Skeletal muscle satellite cell (primary cell): ENCODE results near the gene VAMP2.

Source experiments
- H3K27me3 ChIP-seq: 2 replicates; pipeline ENCODE4 v1.7.0; 2013; ENCODE audit warnings: low read length; ENCODE audit not compliant: control insufficient read depth, insufficient read depth
- H3K36me3 ChIP-seq: 2 replicates; pipeline ENCODE4 v1.7.0; 2013; ENCODE audit warnings: mild to moderate bottlenecking, control low read depth, low read length; ENCODE audit not compliant: insufficient read depth
- H3K4me1 ChIP-seq: 2 replicates; pipeline ENCODE4 v1.7.0; 2013; ENCODE audit warnings: low read length; ENCODE audit not compliant: control insufficient read depth, insufficient read depth
- H3K4me2 ChIP-seq: 2 replicates; pipeline ENCODE4 v1.7.0; 2013; ENCODE audit warnings: mild to moderate bottlenecking, low read length
- H3K4me3 ChIP-seq: 2 replicates; pipeline ENCODE4 v1.7.0; 2013; ENCODE audit warnings: low read length
- H3K9ac ChIP-seq: 2 replicates; pipeline ENCODE4 v1.7.0; 2013; ENCODE audit warnings: mild to moderate bottlenecking, low read depth, low read length, moderate library complexity
- H3K9me3 ChIP-seq: replicated peaks from 2 replicates; pipeline ENCODE4 v1.7.0; 2013; ENCODE audit warnings: mild to moderate bottlenecking, control low read depth, low read length

VAMP2 gene

DNA sequence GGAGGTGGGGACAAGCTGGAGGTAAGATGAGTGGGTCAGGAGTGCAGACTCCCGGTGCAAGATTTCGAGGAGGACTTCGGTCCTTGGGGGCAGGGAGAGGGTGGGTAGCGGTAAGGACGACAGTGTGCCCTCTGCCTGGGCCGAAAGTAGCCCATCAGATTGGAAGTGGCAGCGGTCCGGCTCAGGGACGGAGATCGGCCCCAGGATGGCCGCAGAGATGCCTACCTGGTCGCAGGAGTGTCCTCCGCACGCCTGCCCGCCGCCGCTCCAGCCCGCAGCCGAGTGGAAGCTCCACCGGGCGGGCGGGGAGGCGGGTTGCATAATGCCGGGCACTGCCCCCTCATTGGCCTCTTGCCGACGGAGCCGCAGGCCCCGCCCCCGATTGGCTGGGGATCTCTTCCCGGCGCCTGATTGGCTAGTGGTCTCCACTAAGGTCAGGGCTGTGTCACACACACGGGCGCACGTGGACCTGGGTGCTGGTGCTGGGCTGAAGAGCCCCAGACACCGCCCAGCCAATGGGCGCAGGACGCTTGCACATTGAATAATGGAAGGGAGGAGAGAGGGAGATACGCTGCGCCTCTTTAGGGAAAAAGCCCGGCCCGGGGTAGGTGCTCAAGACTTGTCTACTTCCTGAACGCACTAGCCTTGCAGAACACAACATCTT is 10.5 kb downstream of the VAMP2 start, which contains the start of gene PER1:
PER1 (minus strand) TSS at position 293 of the 664 bp plus-strand sequence. CDS start 1,698 bp downstream, outside the sequence.
- Histone ChIP-seq H3K9me3 (no peaks in the 10 kb centered on the region), H3K36me3 (peaks cover 45% of the 10 kb centered on the region), H3K4me3 (peak within 1 kb of the TSS; percentile 79), H3K27me3 (no peaks in the 10 kb centered on the region), H3K9ac (peak within 1 kb of the TSS; percentile 99), H3K4me2 (peak within 1 kb of the TSS; percentile 96), H3K4me1 (peaks cover 44% of the 10 kb centered on the region)

DNA sequence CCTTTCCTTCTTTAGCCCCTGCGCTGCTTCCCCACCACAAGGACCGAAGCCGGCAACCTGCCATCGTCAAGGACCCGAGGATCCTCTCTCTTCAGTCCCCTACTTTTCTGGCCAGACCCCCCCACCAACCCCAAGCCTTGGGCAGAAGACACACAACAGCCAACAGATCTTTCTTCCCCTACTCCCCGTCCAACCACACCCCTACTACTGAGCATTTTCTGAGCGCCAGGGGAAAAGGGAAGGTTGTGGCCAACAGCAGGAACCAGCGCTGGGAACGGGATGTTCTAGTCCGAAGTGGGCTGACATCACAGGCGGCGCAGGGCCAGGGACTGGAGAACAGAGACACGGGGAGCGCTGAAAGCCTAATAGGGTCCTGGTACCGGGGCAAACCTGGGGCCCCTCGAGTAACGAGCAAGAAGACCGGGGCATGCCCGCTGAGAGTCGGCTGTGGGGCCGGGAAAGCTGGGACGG is 11.1 kb downstream of the VAMP2 start:
- peak overlapping the region; percentile 96 for H3K4me2 ChIP-seq
- H3K9me3 ChIP-seq, result no peaks in the 10 kb centered on the region
- no peaks in the 10 kb centered on the region for H3K27me3 ChIP-seq
- H3K36me3 ChIP-seq, result peaks cover 51% of the 10 kb centered on the region
- H3K4me3 ChIP-seq, result peak overlapping the region; percentile 79
- H3K4me1 ChIP-seq, result peaks cover 38% of the 10 kb centered on the region
- H3K9ac ChIP-seq, result peak overlapping the region; percentile 99

DNA sequence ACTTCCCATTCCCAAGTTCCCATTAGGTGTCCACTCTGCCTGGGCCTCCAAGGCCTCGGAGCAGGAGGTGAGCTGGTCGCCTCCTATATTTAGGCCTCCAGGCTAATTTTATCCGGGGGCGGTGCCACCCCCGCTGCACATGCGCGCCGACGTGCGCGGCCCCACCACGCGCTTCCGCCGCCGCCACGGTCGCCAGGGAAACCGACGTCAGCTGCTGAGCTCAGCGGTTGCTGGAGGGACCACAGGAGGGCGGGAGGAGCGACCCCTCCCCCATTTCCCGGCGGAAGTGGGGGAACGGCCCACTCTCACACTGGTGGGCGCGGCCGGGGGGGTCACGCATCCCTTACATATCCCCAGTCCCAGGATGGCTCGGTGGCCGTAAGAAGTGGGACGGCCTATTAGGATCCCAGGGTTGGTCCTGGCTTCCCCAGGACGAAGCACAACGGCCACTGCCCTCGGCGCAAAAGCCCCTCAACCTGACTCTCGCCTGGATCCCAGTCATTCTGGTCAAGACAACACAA is 11.6 kb downstream of the VAMP2 start:
- Histone ChIP-seq H3K36me3 (peaks cover 56% of the 10 kb centered on the region), H3K4me3 (peak overlapping the region; percentile 79), H3K27me3 (no peaks in the 10 kb centered on the region), H3K4me1 (peaks cover 38% of the 10 kb centered on the region), H3K4me2 (peak overlapping the region; percentile 96), H3K9ac (peak overlapping the region; percentile 99), H3K9me3 (no peaks in the 10 kb centered on the region)

DNA sequence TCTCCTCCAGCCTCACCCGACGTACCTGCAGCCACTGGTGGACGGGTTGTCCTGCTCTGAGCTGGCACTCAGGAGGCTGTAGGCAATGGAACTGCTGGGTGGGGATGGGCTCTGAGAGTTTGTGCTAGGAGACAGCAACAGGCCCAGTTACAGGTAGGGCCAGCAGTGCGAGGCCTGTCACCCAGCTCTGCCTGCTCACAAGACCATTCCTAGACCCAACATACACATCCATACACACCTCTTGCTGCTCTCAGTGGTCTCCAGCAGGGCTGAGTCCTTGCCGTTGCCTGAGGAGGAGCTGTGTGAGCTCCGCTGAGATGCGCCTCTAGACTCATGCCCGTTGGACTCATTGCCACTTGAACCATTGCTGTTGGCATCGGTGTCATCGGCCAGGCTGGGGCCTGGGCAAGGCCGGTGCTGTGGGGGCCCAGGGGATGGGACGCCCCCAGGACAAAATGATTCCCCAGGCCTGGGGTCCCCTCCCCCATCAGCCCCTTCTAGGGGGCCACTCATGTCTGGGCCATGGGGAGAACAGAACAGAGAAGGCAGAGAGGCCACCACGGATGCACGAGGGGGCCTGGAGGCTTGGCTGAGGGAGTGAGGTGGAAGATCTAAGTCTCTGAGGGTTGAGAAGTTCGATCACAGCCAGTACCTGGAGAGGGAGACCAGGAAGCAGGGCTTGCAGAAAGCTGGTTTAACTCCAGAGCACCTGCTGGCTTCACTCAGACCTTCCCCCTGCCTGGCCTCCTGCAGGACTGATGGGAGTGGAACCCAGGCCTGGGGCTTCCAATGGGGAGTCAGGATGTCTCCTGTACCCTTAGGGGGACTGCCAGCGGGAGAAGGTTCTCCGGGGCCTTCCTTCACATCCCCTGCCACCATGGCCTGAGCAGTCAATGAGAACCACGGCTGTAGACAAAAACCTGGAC is 12.3 kb downstream of the VAMP2 start:
- Histone ChIP-seq H3K36me3 (peaks cover 58% of the 10 kb centered on the region), H3K27me3 (no peaks in the 10 kb centered on the region), H3K9me3 (no peaks in the 10 kb centered on the region), H3K4me1 (peaks cover 38% of the 10 kb centered on the region), H3K4me2 (peak overlapping the region; percentile 96), H3K9ac (peak overlapping the region; percentile 99), H3K4me3 (peak overlapping the region; percentile 79)

DNA sequence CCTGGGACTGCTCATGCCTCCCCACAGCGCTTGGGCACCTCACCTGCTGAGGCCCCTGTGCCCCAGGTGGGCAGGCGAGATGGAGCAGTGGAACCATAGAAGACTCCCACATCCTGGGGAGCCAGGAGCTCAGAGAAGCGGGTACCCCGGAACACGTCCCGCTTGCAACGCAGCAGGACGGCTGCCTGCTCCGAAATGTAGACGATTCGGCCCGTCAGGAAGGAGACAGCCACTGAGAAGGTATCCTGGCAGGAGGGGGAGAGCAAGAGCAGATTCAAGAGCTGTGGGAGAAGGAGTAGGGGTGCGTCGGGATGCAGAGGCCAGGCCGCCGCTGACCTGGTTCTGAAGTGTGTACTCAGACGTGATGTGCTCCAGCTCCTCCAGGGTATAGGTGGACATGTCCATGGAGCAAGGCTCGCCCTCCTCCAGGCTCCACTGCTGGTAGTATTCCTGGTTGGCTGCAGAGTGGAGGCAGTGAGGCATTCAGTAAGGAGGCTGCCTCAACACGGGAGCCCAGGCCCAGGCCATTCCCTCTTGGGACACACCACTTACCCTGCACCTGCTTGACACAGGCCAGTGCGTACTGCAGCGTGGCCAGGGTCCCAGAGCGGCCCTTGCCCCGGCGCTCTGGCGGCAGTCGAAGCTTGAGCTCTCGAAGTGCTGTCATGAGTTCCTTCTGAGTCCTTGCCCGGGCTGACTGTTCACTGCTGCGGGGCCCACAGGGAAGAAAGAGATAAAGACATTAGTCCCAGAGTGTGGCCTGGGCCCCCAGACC is 13.1 kb downstream of the VAMP2 start:
- H3K4me1 ChIP-seq, result peaks cover 31% of the 10 kb centered on the region
- no peak overlapping the region for H3K4me3 ChIP-seq
- no peaks in the 10 kb centered on the region for H3K9me3 ChIP-seq
- no peaks in the 10 kb centered on the region for H3K27me3 ChIP-seq
- H3K9ac ChIP-seq, result peak overlapping the region; percentile 99
- peaks cover 65% of the 10 kb centered on the region for H3K36me3 ChIP-seq
- H3K4me2 ChIP-seq, result peak overlapping the region; percentile 96

DNA sequence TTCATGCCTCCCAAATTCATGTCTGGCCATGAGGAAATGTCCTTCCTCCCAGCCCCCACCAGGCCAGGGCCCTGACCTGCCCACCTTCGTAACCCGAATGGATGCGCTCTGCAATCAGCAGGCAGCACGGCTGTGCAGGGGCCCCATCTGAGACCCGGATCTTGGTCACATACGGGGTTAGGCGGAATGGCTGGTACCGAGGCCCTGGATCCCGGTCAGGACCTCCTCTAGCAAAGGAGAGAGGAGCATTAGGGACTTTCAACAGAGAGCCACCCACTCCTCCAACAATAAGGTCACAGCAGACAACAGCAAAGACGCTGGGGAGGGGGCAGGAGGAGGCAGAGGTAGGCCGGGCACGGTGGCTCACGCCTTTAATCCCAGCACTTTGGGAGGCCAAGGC is 14.2 kb downstream of the VAMP2 start:
- no peak overlapping the region for H3K4me3 ChIP-seq
- H3K9ac ChIP-seq, result no peak overlapping the region
- H3K36me3 ChIP-seq, result peaks cover 74% of the 10 kb centered on the region
- H3K9me3 ChIP-seq, result no peaks in the 10 kb centered on the region
- no peak overlapping the region for H3K4me2 ChIP-seq
- peaks cover 23% of the 10 kb centered on the region for H3K4me1 ChIP-seq
- no peaks in the 10 kb centered on the region for H3K27me3 ChIP-seq

DNA sequence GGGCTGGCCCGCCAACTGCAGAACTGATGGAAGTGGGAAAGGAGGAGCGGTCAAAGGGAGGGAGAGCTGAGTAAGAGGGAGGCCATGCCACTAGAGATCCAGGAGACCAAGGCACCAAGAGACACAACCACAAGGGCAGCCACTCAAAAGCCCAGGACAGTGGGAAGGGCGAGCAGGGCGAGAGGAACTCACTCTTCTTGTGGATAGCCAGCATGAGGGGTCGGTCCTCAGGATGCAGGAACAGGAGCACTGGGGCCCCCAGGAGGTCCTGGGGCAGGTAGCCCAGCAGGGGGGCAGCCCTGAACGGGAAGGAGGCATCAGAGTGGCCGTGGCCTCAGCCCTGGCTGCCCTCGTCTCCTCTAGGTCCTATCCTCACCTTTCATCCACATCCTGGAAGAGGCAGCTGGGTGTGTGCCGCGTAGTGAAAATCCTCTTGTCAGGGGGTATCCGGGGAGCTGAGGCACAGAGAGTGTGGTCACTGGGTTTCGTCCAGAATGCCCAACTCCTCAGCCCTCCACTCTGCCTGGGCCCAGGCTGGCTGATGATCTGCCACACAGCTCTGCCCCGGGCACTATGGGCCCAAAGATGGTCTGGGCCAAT is 14.8 kb downstream of the VAMP2 start:
- H3K4me2 ChIP-seq, result no peak overlapping the region
- peaks cover 18% of the 10 kb centered on the region for H3K4me1 ChIP-seq
- H3K4me3 ChIP-seq, result no peak overlapping the region
- H3K36me3 ChIP-seq, result peaks cover 76% of the 10 kb centered on the region
- no peak overlapping the region for H3K9ac ChIP-seq
- no peaks in the 10 kb centered on the region for H3K9me3 ChIP-seq
- H3K27me3 ChIP-seq, result no peaks in the 10 kb centered on the region

DNA sequence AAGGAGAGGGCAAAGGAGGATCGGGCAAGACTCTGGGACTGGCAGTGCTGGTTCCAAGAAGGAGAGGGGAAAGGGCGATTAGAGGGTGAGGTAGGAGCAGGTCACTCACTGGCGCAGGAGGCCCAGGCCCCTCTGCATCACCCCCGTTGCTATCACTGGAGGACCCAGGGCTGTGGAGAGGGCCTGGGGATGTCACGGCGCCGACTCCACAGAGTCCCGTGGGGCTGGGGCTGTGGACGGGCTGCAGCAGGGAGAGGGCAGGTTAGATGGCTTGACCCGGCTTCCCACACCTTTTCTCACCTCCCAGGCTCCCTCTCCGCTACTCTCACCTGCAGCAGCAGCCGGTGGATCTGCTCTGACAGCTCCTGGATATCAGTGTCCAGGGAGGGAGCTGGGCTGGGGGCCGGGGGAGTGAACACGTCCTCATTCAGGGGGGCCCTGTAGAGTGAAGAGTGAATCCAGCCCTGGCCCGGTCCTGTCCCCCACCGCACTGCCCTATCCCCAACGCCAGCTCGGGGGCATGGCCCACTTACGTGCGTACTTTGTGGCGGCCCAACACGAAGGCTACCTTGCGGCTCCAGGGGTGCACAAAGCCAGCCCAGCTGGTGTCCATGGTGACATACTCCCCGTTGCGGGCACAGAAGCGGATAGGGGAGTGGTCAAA is 15.5 kb downstream of the VAMP2 start:
- Histone ChIP-seq H3K36me3 (peaks cover 80% of the 10 kb centered on the region), H3K9me3 (no peaks in the 10 kb centered on the region), H3K9ac (no peak overlapping the region), H3K27me3 (no peaks in the 10 kb centered on the region), H3K4me1 (peaks cover 13% of the 10 kb centered on the region), H3K4me2 (no peak overlapping the region), H3K4me3 (no peak overlapping the region)

DNA sequence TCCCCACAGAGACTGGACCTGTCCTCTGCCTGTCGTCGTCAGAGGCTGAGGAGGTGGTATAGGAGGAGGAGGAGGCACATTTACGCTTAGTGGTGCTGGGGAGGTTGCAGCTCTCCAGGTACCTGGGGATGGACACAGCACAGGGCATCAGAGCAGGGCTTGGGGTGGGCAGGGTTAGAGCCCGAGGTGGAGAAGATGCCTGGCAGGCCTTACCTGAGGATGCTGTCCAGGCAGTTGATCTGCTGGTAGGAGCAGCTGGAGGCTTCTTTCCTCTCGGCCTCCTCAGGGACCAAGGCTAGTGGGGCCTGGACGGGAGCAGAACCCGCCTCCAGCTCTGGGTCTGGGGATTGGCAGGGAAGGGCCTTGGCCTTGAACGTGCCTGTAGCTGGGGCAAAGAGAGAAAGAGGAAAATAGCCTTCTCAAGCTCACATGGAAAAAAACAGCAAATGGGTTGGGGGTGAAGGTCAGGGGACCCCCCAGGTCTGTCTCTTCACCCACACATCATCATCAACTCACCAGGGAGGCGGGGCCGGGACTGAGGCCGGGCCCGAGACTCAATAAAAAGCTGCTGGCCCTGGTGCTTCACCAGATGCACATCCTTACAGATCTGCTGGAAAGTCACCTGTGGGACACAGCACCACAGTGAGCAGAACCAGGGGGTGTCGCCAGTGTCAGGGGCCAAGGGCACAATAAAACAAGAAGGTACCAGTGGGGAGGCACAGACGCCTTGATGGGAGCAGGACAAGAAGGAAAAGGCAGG is 16.2 kb downstream of the VAMP2 start:
- Histone ChIP-seq H3K4me3 (no peak overlapping the region), H3K9ac (no peak overlapping the region), H3K27me3 (no peaks in the 10 kb centered on the region), H3K4me1 (peaks cover 13% of the 10 kb centered on the region), H3K4me2 (no peak overlapping the region), H3K36me3 (peaks cover 87% of the 10 kb centered on the region), H3K9me3 (no peaks in the 10 kb centered on the region)

DNA sequence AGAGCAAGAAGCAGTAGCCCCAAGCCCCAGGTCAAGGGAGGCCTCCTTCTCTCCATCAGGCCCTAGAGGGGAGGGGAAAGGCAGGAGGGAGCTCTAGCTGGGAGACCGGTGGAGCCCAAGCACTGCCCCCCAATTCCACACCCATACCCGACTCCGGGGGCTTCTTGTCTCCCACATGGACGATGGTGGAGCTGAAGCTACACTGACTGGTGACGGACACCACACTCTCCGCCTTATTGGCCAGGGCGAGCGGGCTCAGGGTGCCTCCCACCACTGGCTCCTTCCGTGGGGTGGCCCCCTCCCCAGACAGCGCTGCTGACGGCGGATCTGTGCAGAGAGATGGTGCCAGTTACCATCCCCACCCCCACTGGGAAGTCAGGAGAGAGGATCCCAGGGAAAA is 16.9 kb downstream of the VAMP2 start:
- Histone ChIP-seq H3K4me1 (peaks cover 11% of the 10 kb centered on the region), H3K4me2 (no peak overlapping the region), H3K27me3 (no peaks in the 10 kb centered on the region), H3K9me3 (no peaks in the 10 kb centered on the region), H3K4me3 (no peak overlapping the region), H3K36me3 (peaks cover 94% of the 10 kb centered on the region), H3K9ac (no peak overlapping the region)
